Limb (tissue), 2 donors: Measurements from ENCODE around the gene LY6G6D.

ENCODE experiments used
- DNase-seq, 2 donors: peaks; one replicate each; pipeline ENCODE4 v3.0.0-alpha.2; 2016; ENCODE audit errors: extremely low spot score in 2 of 2

The LY6G6D gene, protein sequence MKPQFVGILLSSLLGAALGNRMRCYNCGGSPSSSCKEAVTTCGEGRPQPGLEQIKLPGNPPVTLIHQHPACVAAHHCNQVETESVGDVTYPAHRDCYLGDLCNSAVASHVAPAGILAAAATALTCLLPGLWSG

DNA sequence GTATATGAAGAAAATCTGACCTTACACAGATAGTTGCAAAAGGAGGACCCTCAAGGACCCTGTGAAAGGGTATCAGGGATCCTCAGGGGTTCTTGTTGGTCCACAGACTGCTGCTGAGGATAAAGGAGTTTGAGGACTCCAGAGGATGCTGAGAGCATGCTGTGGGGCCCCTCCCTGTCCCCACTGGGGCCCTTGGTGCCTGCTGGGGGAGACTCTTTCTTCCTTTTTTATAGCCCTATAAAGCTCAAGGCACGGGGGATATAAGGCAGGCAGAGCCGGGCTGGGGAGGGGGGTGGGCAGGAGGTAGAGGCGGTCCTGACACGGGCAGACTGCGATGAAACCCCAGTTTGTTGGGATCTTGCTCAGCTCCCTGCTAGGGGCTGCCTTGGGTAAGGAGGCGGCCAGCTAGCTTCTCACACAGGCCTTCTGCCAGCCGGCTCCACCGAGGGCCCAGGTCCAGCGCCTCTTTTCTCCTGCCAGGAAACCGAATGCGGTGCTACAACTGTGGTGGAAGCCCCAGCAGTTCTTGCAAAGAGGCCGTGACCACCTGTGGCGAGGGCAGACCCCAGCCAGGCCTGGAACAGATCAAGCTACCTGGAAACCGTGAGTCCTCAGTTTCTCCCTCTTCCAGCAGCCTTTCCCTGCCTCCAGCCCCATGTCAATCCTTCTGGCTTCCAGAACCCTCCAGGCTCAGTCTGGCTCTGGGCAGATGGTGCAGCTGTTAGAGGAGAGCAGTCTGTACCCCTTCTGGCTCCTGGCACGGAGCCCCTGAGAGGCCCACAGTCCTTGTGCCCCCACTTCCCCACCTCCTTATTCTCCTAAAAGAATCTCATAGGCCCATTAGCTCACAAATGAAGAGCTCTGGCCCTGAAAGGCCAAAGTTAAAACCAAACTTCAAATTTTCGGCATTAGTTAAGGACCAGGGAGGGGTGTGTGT is at the start of gene LY6G6D:
Gene LY6G6D, plus strand, starts transcription at position 327 of the 937 bp plus-strand sequence. Its CDS starts 8 bp downstream, at position 335.
- peak in 1 of 2 donors; percentile 59 for DNase-seq

DNA sequence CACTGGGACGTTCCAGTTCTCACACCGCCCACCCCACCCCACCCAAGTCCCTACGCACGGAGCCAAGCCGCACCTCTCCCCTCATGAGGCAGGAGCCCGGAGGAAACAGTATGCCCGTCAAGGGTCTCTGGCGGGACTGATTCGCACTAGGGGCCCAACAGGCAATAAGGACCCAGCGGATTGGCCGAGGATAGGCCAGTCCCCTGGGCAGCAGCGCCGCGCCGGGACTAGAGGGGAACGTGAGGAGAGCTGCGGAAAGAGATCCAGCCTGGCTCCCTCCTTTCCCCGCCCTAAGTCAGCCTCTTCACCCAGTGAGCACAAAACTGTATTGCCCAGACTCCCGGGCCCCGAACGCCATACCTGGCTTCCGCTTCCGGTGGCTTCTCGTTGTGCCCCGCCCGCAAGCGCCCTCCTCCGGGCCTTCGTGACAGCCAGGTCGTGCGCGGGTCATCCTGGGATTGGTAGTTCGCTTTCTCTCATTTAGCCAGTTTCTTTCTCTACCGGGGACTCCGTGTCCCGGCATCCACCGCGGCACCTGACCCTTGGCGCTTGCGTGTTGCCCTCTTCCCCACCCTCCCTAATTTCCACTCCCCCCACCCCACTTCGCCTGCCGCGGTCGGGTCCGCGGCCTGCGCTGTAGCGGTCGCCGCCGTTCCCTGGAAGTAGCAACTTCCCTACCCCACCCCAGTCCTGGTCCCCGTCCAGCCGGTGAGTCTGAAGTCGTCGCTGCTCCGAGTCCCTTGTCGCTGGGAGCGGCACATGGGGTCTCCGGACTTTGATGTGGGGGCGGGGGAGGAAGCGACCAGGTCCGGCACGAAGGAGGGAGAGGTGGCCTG is 49.4 kb upstream of the LY6G6D start, which contains the start of gene CSNK2B:
Gene CSNK2B, plus strand, starts transcription at position 580 of the 836 bp plus-strand sequence. CDS start 752 bp downstream, outside the sequence.
- DNase-seq: peak; percentile 98 to 99

DNA sequence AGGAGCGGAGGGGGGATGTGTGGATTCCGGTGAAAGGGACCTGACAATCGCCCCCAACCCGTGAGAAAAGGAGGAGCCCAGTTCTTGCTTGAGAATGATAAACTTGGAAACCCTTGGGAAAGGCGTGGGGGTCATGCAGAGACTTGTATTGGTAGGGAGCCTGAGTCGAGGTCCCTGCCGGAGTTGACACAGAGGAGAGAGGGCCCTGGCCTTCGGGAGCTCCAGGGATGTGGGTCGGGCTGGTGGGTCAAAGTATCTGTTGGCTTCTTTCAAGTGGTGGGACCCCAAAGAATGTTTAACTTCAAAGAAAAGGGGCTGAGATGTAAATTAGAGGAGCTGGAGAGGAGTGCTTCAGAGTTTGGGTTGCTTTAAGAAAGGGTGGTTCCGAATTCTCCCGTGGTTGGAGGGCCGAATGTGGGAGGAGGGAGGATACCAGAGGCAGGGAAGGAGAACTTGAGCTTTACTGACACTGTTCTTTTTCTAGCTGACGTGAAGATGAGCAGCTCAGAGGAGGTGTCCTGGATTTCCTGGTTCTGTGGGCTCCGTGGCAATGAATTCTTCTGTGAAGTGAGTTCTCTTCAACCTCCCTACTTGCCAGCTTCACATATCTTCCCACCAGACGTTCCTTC is 48.7 kb upstream of the LY6G6D start:
- no peak for DNase-seq

DNA sequence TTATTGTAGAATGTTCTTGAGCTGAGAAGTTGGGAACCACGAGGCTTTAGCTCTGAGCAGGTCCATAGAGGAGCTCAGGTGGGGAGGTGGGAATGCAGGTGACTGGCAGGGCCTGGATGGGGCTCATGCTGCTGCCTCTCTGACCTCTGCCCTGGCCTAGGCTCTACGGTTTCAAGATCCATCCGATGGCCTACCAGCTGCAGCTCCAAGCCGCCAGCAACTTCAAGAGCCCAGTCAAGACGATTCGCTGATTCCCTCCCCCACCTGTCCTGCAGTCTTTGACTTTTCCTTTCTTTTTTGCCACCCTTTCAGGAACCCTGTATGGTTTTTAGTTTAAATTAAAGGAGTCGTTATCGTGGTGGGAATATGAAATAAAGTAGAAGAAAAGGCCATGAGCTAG is 45.5 kb upstream of the LY6G6D start, which contains the start of gene LY6G5B:
Gene LY6G5B, plus strand, starts transcription at position 301 of the 400 bp plus-strand sequence. CDS start 975 bp downstream, outside the sequence.
- DNase-seq: no peak

DNA sequence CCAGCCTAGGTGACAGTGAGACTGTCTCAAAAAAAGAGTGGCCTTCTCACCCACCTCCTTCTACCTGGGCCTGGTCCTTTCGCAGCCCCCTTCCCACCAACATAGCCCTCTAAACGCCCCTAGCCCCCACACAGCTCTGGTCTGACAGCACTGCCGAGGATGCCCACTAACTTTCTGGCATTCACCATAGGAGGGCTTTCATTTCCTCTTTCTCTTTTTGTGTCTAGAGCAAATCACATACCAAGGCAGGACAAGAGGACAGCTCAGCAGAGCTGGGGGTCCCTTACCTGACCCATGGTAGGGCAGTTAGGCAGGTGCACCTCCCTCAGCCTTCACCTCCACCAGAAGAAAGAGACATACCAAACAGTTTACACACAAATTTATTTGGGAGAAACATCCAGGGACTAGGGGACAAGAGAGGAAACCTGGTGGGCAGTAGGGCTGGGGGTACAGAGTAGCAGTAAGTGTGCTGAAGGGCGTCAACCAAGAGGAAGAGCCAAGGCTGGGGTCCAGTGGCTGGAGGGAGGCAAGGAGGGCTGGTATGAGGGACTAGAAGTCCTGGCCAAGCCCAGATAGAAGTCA is 38.7 kb upstream of the LY6G6D start:
- no peak for DNase-seq

DNA sequence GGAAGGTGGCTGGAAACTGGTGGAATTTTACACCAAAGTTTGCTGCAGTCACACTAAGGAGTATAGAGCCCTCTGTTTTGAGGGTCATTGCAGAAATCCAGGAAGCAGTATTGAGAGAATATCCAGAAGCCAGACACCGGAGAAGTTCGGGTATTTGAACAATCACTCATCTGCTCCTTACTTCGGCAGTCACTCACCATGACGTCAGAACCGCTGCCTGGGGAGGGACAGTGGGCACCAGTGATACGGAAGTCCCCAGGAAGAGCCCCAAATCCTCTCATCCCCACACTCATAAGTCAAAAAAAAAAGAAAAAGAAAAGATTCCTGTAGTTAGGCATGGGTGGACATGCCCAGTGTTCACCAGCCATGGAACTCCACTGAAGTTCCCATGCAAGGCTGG is 38.2 kb upstream of the LY6G6D start:
- DNase-seq: no peak

DNA sequence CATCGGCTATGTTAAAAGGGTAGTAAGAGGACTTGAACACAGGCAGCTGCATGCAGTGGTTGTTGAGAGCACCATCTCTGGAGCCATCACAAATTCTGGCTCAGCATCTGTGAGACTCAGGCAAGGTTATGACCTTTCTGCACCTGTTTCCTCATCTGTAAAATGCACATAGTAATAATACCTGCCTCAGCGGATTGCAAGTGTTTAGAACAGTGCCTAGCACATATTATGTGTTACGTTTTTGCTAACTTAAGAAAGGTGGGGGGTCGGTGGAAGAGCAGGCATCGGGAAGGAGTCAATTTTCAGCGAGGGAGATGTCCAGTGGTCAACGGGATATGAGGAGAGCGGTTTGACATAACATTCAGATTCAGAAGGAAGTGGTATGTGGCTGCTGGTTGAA is 37.2 kb upstream of the LY6G6D start:
- DNase-seq: no peak

DNA sequence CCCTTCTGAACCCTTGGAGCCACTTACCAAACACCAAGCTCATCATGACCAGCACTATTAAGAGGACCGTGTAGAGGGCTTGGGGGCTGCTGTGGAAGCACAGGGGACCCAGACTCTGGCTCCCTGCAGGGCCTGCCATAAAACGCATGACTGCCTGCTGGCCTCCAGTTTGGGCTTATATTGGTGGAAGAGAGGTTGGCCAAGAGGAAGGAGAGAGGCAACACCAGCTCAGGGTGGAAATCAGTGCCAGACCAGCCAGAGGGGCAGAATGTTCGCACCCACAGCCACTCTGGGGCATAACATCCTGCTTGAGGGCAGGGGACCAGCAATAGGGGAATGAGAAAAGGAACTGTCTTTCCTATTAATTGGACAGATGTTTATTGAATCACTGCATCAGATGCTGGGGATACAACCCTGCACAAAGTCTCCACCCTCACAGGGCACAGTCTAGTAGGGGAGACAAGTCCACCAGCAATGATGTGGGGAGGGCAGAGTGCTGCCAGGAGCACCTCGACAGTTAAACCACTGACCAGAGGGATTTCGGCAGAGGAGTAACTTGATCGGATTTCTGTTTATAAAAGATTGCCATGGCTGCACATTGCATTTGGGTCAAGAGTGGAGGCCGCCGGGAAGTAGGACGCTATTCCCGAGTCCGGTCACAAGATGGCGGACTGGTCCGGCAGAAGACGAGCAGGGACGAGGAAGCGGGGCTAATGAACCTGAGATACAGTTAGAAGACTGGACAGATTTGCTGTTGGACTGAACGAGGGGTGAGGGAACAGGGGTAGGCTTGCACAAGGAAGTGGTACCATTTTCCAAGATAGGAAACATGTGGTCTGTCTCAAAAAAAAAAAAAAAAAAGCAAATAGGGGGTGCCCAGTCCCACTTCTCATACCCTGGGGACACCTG is 34.7 kb upstream of the LY6G6D start, which contains the start of gene LY6G5C:
Gene LY6G5C, minus strand, starts transcription at position 842 of the 909 bp plus-strand sequence. Its CDS starts 694 bp downstream, at position 148.
- DNase-seq: peak; percentile 86 to 92

DNA sequence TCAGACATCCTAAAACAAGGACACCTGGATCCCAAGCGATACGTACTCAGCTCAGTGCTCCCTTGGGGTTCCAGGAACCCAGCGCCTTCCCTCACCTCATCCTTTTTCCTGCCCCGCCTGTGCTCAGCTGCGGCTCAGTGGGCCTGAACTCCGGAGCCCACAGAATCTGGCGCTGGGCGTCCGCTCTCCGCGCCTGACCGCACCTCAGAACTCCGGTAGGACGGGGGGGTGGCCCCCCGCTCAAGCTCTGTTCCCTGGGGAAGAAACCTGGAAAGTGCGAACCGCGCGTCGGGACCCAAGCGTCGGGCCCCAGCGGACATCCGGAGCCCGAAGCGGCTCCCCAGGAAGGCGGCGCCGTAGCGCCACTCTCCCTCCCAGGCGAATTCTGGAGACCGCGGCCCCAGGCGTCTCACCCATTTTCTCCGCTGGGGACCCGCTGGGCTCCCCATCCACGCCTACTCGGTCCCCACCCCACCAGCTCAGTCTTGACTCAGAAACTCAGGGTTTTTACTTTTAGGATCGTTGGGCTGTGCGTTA is 33.9 kb upstream of the LY6G6D start:
- peak in 1 of 2 donors; percentile 56 for DNase-seq

DNA sequence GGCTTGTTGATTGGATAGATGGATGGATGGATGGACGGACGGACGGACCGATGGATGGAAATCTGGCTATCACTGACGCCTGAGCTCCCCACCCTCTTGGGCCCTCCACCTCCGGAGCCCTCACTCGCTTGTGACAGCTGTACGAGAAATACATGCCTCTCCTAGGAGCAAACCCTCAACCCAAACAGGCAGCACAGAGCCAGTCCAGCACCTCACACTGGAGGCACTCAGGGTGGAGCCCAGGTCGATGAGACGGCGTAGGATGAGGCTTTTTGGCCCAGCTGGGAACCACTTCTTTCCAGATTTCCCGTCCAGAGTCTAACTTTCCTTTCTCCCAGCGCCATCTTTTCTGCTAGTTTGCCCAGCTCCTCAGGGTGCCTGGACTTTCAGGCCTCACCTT is 31.6 kb upstream of the LY6G6D start:
- no peak for DNase-seq

DNA sequence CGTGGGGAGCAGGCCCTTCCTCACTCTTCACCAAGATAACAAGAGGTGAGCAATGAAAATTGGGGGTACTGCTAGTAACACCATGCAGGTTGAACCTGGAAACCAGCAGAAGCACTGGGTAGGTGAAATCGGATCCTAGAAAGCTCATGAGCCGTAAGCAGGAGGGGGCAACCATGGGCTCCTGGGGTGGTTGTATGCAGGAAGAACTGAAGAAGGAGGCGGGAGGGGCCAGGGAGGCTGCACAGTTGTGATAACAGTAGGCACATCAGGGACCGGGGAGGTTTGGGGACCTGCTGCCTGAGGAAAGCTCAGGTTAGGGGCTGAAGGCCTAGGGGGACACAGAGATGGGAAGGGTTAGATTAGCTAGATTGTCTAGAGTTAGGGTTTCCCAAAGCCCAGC is 28.7 kb upstream of the LY6G6D start:
- no peak for DNase-seq

DNA sequence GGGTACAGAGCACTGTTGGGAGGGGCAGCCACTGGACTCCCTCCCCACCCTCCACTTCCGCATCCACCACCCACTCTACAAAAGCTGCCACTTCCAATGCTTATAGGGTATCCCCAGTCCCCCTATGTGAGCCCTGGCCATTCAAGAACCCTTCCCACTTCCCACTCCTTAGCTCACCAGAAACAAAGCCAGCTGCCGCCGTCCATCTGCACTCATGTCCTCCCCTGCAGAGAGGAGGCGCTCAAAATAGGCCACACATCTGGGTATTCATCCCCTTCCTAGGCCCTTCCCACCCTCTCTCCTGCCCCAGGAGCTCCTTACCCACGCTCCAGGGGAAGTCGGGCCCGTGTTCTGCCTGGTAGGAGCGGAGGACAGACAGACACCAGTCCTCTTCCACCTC is 27.8 kb upstream of the LY6G6D start:
- no peak for DNase-seq

DNA sequence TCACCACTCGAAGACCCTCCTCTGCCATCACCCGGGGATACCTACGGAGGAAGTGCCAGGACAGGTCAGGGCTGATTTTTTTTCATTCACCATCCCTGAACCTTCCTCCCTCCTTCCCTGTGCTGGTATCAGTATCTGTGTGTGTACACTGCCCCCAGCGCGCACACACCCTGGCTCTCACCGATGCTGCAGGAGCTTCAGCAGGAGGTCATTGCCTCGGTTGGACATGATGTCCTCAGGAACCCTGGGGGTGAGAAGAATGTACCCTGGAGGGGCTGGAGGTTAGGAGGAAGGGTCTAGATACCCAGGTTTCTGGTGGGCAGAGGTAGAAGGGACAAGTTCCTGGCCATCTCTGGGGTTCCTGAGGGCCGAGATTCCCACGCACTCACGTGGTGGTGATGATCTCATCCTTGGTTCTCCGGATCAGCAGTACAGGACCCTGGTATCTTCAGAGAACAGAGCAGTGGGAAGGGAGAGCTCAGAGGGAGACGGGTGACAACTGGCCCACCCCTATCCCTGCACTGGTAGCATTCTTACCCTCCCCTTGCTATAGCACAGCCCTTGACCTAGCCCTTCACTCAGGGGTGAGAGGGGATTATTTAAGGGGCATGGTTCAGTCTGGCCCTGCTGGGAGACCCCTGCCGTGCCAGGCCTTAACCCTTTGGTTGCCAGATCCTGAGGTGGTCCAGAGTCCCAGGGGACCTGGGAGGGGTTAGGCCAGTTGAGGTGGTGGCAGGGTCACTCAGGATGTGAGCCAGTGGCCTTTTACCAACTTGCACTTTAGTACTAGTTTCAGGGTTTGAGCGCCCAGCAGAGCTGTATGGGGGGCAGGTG is 27.1 kb upstream of the LY6G6D start:
- DNase-seq: no peak

DNA sequence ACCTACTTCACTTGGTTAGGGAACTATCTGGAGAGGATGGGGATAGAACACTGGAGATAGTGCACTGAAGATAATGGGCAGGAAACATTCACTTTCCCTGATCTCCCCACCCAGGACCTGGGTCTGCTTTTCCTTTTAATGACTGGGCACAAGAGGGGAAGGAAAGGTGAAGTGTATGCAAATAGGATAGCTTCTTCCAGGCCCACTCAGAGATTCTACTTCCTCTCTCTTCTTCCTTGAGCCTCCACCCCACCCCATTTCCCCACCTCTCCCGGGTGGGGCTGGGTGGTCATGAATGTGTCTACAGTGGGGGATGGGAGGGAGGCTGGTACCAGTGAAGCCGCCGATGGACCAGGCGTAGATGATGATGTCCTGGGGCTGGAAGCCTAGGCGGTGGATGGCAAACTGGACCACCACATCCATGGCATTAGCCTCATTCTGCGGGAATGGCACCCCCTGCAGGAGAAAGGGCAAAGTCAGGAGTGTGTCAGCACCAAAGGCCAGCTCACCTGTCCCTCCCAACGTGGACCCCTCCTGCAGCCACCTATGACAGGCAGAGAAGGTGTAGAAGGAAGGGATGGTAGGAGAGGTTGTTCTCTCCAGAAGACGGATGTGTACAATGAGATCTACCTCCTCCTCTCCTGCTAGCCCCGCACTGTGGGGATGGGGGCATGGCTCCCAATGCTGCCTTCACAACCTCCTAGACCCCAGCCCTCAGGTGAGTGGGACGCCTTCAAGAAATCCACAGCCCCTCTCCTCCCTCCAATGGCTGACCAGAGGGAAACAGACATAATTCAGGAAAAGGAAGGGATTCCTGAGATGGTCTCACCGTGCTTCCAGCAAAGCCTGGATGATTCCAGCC is 25.7 kb upstream of the LY6G6D start:
- DNase-seq: no peak

DNA sequence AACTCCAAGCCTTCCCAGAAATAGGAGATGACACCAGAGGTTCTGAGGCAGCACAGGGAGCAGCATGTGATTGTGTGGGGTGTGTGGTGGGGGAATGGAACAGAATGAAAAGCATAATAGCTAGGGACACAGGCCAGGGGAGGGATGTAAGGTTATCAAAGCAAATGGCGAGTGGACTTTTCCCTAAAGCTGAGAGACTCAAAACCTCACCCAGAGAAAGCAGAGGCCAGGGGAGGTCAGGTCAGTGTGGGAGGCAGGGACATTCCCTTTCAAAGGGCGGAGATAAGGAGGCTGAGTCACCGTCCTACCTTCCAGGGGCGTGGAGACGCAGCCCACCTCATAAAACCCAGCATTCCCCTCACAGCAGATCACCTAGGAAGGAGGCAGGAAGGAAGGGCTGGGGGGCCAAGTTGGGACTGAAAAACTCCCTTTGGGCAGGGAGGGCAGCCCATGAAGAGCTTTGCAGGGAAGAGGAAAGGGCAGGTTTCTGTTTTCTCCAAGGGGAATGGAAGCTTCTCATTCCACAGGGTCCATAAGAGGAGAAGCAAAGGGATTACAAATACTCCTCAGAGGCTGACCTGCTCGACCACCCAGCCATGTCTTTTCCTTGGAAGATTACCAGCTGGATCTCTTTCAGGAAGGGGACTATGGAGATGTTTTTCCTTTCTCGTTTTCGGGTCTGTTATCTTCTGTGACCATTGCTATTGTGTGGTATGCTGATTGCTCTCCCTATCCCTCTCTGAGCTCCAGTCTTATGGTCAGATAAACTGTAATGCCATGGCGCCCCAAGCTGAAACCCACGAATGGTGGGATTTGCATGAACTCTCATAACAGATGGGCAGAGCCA is 24.7 kb upstream of the LY6G6D start:
- DNase-seq: no peak

DNA sequence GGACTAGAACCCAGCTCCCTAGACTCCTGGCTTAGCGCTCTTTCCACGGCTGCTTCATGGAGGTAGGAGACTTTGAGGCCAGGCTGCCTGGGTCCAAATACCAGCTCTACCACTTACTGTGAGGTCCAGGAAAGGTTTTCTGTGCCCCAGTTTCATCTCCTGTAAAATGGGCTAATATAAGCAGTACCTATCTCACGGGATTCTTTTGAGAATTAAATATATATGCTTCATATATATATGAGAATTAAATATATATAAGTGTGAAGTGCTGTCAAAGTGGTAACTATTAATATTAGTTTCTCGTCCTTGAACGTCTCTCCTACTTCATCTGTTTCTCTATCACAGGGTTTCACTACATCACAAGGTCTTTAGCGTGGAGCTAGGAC is 24.1 kb upstream of the LY6G6D start:
- no peak for DNase-seq
